ENCODE measurements around the gene PKMYT1. TPM values are rescaled to one million over a fixed set of nuclear protein-coding genes. Genes with fewer than 3 reads are reported as not detected.

The PKMYT1 gene
- total and polyA plus RNA-seq, 2 experiments from 2014 or later, result 7.7 to 21.0 TPM

- no peak for DNase-seq (ENCODE audit: low spot score)
- no peak overlapping the region for H3K4me3 ChIP-seq
- H3K36me3 ChIP-seq (replicated peaks; ENCODE audit: insufficient read depth, low read depth), result no peaks in the 10 kb centered on the region
- H4K20me1 ChIP-seq (ENCODE audit: insufficient read depth, poor library complexity, severe bottlenecking), result no peaks in the 10 kb centered on the region
- no peaks in the 10 kb centered on the region for H3K27me3 ChIP-seq
- H3K9me2 ChIP-seq (replicated peaks; ENCODE audit: insufficient read depth), result no peaks in the 10 kb centered on the region
- 93% methylated on average over 4 of the region's 4 CpGs for WGBS (ENCODE audit: low lambda C conversion rate, missing lambda C conversion rate)
- no peak for TF ChIP-seq EZH2phosphoT487 (IDR thresholded peaks at IDR 0.05; ENCODE audit: low read depth, severe bottlenecking, unreplicated experiment)
- TF ChIP-seq EZH2 (IDR thresholded peaks at IDR 0.05; ENCODE audit: borderline replicate concordance), result no peak
- TF ChIP-seq CTCF (IDR thresholded peaks at IDR 0.05; ENCODE audit: poor library complexity), result no peak
- H3K4me2 ChIP-seq, result no peak overlapping the region
- H3K9me3 ChIP-seq (ENCODE audit: low read depth), result no peaks in the 10 kb centered on the region
- no peak overlapping the region for H2AFZ ChIP-seq
- H3K79me2 ChIP-seq, result no peaks in the 10 kb centered on the region
- H3K4me1 ChIP-seq (ENCODE audit: insufficient read depth), result no peaks in the 10 kb centered on the region
- H3K27ac ChIP-seq, result no peak overlapping the region
Measured at GRCh38 chr16:2942045-2942444, 38.2 kb downstream of the PKMYT1 start.

GRCh38 chr16:2939968-2940367 is 40.3 kb downstream of the PKMYT1 start:
- Histone ChIP-seq H3K27me3 (no peaks in the 10 kb centered on the region), H3K4me2 (no peak overlapping the region), H4K20me1 (ENCODE audit: insufficient read depth, poor library complexity, severe bottlenecking) (no peaks in the 10 kb centered on the region), H3K36me3 (replicated peaks; ENCODE audit: insufficient read depth, low read depth) (no peaks in the 10 kb centered on the region), H3K9me2 (replicated peaks; ENCODE audit: insufficient read depth) (no peaks in the 10 kb centered on the region), H3K27ac (no peak overlapping the region), H3K9me3 (ENCODE audit: low read depth) (no peaks in the 10 kb centered on the region), H3K79me2 (no peaks in the 10 kb centered on the region), H3K4me1 (ENCODE audit: insufficient read depth) (no peaks in the 10 kb centered on the region), H2AFZ (no peak overlapping the region), H3K4me3 (no peak overlapping the region)
- DNase-seq (ENCODE audit: low spot score), result no peak
- 77% methylated on average over 2 of the region's 2 CpGs for WGBS (ENCODE audit: low lambda C conversion rate, missing lambda C conversion rate)
- TF ChIP-seq CTCF (IDR thresholded peaks at IDR 0.05; ENCODE audit: poor library complexity), result no peak
- no peak for TF ChIP-seq EZH2 (IDR thresholded peaks at IDR 0.05; ENCODE audit: borderline replicate concordance)
- TF ChIP-seq EZH2phosphoT487 (IDR thresholded peaks at IDR 0.05; ENCODE audit: low read depth, severe bottlenecking, unreplicated experiment), result no peak

GRCh38 chr16:2938206-2938605 is 42.0 kb downstream of the PKMYT1 start:
- Histone ChIP-seq H3K36me3 (replicated peaks; ENCODE audit: insufficient read depth, low read depth) (no peaks in the 10 kb centered on the region), H3K27me3 (no peaks in the 10 kb centered on the region), H3K4me3 (no peak overlapping the region), H3K79me2 (no peaks in the 10 kb centered on the region), H3K9me2 (replicated peaks; ENCODE audit: insufficient read depth) (no peaks in the 10 kb centered on the region), H3K9me3 (ENCODE audit: low read depth) (no peaks in the 10 kb centered on the region), H3K4me2 (no peak overlapping the region), H3K27ac (no peak overlapping the region), H3K4me1 (ENCODE audit: insufficient read depth) (no peaks in the 10 kb centered on the region), H2AFZ (no peak overlapping the region), H4K20me1 (ENCODE audit: insufficient read depth, poor library complexity, severe bottlenecking) (no peaks in the 10 kb centered on the region)
- DNase-seq (ENCODE audit: low spot score), result no peak
- 96% methylated on average over 12 of the region's 12 CpGs for WGBS (ENCODE audit: low lambda C conversion rate, missing lambda C conversion rate)
- TF ChIP-seq EZH2 (IDR thresholded peaks at IDR 0.05; ENCODE audit: borderline replicate concordance) (no peak), CTCF (IDR thresholded peaks at IDR 0.05; ENCODE audit: poor library complexity) (no peak), EZH2phosphoT487 (IDR thresholded peaks at IDR 0.05; ENCODE audit: low read depth, severe bottlenecking, unreplicated experiment) (no peak)

- 98% methylated on average over 24 of the region's 24 CpGs for WGBS (ENCODE audit: low lambda C conversion rate, missing lambda C conversion rate)
- Histone ChIP-seq H3K4me1 (ENCODE audit: insufficient read depth) (no peaks in the 10 kb centered on the region), H3K4me3 (no peak overlapping the region), H4K20me1 (ENCODE audit: insufficient read depth, poor library complexity, severe bottlenecking) (no peaks in the 10 kb centered on the region), H3K9me2 (replicated peaks; ENCODE audit: insufficient read depth) (no peaks in the 10 kb centered on the region), H3K36me3 (replicated peaks; ENCODE audit: insufficient read depth, low read depth) (no peaks in the 10 kb centered on the region), H3K79me2 (no peaks in the 10 kb centered on the region), H3K27ac (no peak overlapping the region), H2AFZ (no peak overlapping the region), H3K9me3 (ENCODE audit: low read depth) (no peaks in the 10 kb centered on the region), H3K4me2 (no peak overlapping the region), H3K27me3 (no peaks in the 10 kb centered on the region)
- DNase-seq (ENCODE audit: low spot score), result no peak
- TF ChIP-seq EZH2phosphoT487 (IDR thresholded peaks at IDR 0.05; ENCODE audit: low read depth, severe bottlenecking, unreplicated experiment) (no peak), CTCF (IDR thresholded peaks at IDR 0.05; ENCODE audit: poor library complexity) (no peak), EZH2 (IDR thresholded peaks at IDR 0.05; ENCODE audit: borderline replicate concordance) (no peak)
Measured at GRCh38 chr16:2937170-2937569, 43.1 kb downstream of the PKMYT1 start.

Measured in hepatocyte (in vitro differentiated cells).